ENCODE measurements around the gene NR3C1.
"Not testable (repeated sequence)": the region's sequence is repeated elsewhere in the genome, so short reads cannot be mapped to it uniquely, and the experiment has no call there.

The NR3C1 gene

DNA sequence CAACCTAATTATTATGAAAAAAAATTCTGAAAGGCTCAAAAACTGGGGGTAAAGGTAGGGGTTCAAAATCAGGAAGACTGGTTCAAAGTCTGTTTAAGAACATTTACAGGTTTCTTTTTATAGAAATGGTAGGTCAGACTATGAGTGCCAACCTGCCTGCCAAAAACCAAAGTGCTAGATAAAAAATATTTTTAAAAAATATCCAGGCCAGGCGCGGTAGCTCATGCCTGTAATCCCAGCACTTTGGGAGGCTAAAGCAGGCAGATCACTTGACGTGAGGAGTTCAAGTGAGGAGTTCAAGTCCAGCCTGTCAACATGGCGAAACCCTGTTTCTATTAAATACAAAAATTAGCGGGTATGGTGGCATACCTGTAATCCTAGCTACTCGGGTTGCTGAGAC is 67.0 kb downstream of the NR3C1 start:
- no peak for DNase-seq (ENCODE audit: low read depth in 2 of 2)

- DNase-seq (ENCODE audit: low read depth in 2 of 2) = no peak
Measured at GRCh38 chr5:143334903-143335302, 68.6 kb downstream of the NR3C1 start.

GRCh38 chr5:143334380-143334779 is 69.1 kb downstream of the NR3C1 start:
- not testable (repeated sequence) for DNase-seq (ENCODE audit: low read depth in 2 of 2)

- no peak for DNase-seq (ENCODE audit: low read depth in 2 of 2)
Measured at GRCh38 chr5:143331956-143332355, 71.5 kb downstream of the NR3C1 start.

DNA sequence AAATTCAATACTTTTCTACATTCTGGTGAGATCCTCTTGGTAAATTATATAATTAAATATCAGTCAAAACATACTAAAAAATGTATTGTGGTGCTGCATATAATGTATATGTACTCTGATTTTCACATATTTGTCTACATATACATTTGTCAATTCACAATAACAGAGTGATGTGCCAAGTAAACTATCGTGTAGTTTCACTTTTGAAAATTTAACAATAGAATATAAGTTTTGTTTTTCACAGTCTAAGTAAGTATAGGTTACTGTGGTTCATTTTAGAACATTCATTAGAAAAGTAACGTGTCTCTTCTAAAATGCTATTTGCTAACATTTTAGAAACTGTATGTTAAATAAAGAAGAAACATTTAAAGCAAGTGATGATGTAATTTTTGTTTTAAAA is 73.6 kb downstream of the NR3C1 start:
- DNase-seq (ENCODE audit: low read depth in 2 of 2) = no peak

GRCh38 chr5:143328589-143329220 is 74.8 kb downstream of the NR3C1 start:
- DNase-seq (ENCODE audit: low read depth in 2 of 2) = no peak

- not testable (repeated sequence) for DNase-seq (ENCODE audit: low read depth in 2 of 2)
Measured at GRCh38 chr5:143325086-143325485, 78.4 kb downstream of the NR3C1 start.

DNA sequence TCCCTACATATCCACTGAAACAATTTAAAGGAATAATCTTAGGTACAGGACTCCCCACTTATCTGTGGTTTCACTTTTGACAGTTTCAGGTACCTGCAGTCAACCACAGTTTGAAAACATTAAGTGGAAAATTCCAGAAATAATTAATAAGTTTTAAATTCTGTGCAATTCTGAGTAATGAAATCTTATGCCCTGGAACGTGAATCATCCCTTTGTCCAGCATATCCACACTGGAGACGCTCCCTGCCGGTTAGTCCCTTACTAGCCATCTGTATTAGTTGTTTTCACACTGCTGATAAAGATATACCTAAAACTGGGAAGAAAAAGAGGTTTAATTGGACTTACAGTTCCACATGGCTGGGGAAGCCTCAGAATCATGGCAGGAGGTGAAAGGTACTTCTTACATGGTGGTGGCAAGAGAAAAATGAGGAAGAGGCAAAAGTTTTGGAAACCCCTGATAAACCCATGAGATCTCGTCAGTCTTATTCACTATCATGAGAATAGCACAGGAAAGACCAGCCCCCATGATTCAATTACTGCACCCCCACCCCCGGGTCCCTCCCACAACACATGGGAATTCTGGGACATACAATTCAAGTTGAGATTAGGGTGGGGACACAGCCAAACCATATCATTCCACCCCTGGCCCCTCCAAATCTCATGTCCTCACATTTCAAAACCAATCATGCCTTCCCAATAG is 80.4 kb downstream of the NR3C1 start:
- DNase-seq (ENCODE audit: low read depth in 2 of 2) = not testable (repeated sequence)

DNA sequence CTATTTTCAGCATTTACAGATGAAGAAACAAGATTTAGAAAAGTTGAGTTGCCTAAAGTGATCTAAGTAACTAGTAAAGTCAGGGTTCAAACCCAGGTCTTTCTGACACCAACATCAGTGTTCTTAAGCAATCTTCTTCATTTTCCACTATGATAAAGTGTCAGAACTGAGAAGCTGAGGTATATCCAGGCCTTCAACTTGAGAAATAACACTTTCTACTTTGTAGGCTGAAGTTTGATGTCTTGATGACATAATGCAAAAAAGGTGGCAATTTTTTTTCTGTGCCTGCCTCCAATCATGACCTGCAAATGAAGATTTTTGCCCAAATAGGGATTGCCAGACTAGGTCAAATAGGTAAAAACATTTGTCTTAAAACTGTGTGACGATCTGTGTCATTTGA is 81.3 kb downstream of the NR3C1 start:
- no peak for DNase-seq (ENCODE audit: low read depth in 2 of 2)

- DNase-seq (ENCODE audit: low read depth in 2 of 2) = no peak
Measured at GRCh38 chr5:143319437-143320227, 83.9 kb downstream of the NR3C1 start.

GRCh38 chr5:143318833-143319232 is 84.7 kb downstream of the NR3C1 start:
- no peak for DNase-seq (ENCODE audit: low read depth in 2 of 2)

DNA sequence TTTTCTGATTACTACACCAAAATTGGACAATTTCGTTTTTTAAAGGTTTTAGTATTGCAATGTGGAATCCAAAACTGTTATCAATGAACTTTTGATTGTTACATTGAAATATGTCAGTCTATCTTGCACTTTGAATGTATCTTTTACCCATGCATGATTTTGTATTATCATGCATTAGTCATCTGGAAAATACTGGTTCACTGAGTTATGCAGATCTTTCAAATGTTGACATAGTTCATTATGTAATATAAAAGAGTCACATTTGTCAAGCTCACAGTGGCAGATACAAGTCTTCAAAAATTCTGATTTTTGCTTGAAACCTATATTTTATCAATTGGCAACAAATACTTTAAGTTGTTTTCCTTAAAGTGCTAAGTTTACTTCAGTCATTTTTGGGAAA is 85.2 kb downstream of the NR3C1 start:
- DNase-seq (ENCODE audit: low read depth in 2 of 2) = no peak

- no peak for DNase-seq (ENCODE audit: low read depth in 2 of 2)
Measured at GRCh38 chr5:143316844-143317631, 86.4 kb downstream of the NR3C1 start.

DNA sequence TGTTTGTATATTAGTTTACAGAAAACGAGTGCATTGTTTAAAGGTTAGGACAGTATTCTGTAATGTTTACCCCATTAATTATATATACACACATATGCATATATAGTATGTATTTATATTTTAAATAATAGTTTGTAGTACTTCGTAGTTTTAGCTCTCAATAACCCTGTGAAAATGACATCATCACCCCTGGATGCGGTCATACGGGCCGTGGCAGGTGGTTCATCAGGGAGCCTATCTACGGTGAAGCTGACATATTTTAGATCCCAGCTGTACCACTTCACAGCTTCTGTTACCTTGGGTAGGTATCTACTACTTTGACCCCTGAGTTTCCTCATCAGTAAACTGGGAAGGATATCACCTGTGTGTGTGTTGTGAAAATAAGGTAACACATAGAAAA is 87.1 kb downstream of the NR3C1 start:
- no peak for DNase-seq (ENCODE audit: low read depth in 2 of 2)

DNA sequence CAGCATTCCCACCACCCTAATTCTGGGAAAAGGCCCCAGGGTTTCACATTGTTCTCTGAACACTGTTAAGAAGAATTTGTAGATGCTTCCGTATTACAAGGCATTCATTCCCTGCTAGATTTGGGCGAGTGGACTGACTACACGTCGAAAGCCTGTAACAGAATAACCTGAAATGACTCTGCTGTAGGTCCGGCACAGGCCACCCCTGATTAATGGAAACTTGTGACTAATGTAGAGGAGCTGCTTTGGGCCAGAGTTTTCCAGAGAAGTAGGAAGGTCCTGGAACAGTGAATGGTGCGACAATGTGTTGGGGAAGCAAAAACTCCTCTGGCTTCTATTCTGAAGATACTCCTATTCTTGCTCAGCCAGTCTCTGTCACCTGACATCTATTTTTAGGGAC is 87.6 kb downstream of the NR3C1 start:
- no peak for DNase-seq (ENCODE audit: low read depth in 2 of 2)

DNA sequence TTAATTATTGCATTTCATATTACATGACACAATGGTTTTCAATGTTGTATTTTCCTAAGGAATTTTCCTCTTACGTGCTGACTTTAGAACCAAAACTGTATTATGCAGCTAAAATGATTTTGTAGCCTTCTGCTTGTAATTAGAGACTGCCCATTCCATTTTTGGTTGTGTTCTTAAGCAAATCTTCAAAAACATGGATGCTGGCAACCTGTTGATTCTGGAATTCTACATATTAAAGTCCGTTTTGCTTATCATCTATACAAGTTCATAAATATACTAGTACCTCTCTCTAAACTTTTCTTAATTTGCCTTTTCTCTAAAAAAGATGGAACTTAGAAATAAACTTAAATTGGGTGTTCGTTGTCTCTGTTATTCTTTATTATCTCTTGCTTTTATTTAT is 88.3 kb downstream of the NR3C1 start:
- DNase-seq (ENCODE audit: low read depth in 2 of 2) = no peak

GRCh38 chr5:143314659-143315058 is 88.8 kb downstream of the NR3C1 start:
- no peak for DNase-seq (ENCODE audit: low read depth in 2 of 2)

- no peak for DNase-seq (ENCODE audit: low read depth in 2 of 2)
Measured at GRCh38 chr5:143314099-143314498, 89.4 kb downstream of the NR3C1 start.

DNA sequence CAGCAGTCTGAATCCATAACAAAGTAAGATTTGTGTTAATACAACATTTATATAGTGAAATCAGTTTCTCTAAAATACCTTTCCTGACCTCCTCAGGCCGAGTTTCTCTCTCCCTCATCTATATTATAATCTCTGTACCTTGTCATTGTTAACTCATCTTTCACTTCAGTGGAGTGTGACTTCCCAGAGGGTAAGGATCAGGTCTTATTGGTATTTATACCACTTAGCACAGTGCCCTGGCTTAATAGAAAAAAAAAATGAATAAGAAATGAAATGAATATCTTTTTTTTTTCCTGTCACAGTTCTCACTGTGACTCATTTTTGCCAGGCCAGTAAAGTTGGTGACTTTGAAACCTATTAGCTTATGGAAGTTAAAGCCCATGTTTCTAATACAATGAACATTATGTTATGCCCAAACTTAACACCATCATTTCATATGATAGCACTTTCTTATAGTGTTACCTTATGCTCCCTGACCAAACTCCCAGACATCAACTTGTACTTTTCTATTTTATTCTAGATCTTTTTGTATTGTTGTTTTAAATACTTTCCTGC is 90.1 kb downstream of the NR3C1 start:
- no peak for DNase-seq (ENCODE audit: low read depth in 2 of 2)

DNA sequence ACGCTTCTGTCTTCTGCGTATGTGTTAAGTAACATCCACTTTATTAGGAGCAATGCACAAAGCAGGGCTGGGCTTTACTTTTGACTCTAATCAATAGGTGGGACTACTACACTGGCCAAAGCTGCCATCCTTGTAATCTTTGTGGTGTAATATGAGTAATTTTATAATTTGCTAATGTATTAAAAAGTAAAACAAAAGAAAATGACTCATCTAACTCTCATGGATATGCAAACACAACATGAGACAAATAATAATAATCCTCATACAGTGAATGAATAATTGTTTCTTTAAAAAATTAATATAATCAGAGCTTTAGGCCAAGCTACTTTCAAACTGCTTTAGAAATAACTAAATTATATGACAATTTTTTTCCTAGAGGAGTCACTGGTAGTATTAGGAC is 90.7 kb downstream of the NR3C1 start:
- DNase-seq (ENCODE audit: low read depth in 2 of 2) = no peak

GRCh38 chr5:143311955-143312354 is 91.5 kb downstream of the NR3C1 start:
- DNase-seq (ENCODE audit: low read depth in 2 of 2) = no peak

- no peak for DNase-seq (ENCODE audit: low read depth in 2 of 2)
Measured at GRCh38 chr5:143311428-143311827, 92.1 kb downstream of the NR3C1 start.
